Loucy (cell line): ENCODE results near the gene CORO2A.

ENCODE experiments used
- CTCF ChIP-seq: fragments of 200-600 bp; sonication (generic); conservative IDR thresholded peaks from 2 replicates; pipeline ENCODE4 v1.5.1; 2014; ENCODE audit warnings: mild to moderate bottlenecking, antibody characterized with exemption, low read length
- EZH2phosphoT487 ChIP-seq: fragments of 200-600 bp; IDR thresholded peaks from 2 replicates; pipeline ENCODE4 v1.6.1; 2018; ENCODE audit warnings: antibody characterized with exemption, mild to moderate bottlenecking, moderate library complexity, borderline replicate concordance

- TF ChIP-seq CTCF = no peak
- no peak for TF ChIP-seq EZH2phosphoT487
These were observed 50.1 kb downstream of the CORO2A start for GRCh38 chr9:98142182-98142907.
